IMR-90 (cell line): Measurements from ENCODE around the gene SYNE2.

Experiments used
- BHLHE40 ChIP-seq: fragments of 150-350 bp; IDR thresholded peaks from 2 replicates; pipeline ENCODE4 v1.6.1; 2016; ENCODE audit warnings: mild to moderate bottlenecking, low read depth, low read length
- CEBPB ChIP-seq: IDR thresholded peaks from 2 replicates; pipeline ENCODE4 v1.6.1; 2012; ENCODE audit warnings: low read depth, low read length, improper control_type of control experiment
- CHD1 ChIP-seq: IDR thresholded peaks from 2 replicates; pipeline ENCODE4 v1.6.1; 2012; ENCODE audit warnings: low read depth, low read length, improper control_type of control experiment
- CTCF ChIP-seq: conservative IDR thresholded peaks from 2 replicates; pipeline ENCODE4 v1.5.1; 2012; ENCODE audit warnings: mild to moderate bottlenecking, low read depth, low read length, improper control_type of control experiment
- MAFK ChIP-seq: IDR thresholded peaks from 2 replicates; pipeline ENCODE4 v1.6.1; 2012; ENCODE audit warnings: low read depth, low read length, improper control_type of control experiment
- MXI1 ChIP-seq: IDR thresholded peaks from 2 replicates; pipeline ENCODE4 v1.6.1; 2012; ENCODE audit warnings: low read depth, mild to moderate bottlenecking, low read length, moderate library complexity, borderline replicate concordance
- POLR2A ChIP-seq: IDR thresholded peaks from 2 replicates; pipeline ENCODE4 v1.6.1; 2012; ENCODE audit warnings: mild to moderate bottlenecking, low read depth, low read length
- RAD21 ChIP-seq: IDR thresholded peaks from 2 replicates; pipeline ENCODE4 v1.6.1; 2012; ENCODE audit warnings: low read length, improper control_type of control experiment
- RCOR1 ChIP-seq: IDR thresholded peaks from 2 replicates; pipeline ENCODE4 v1.6.1; 2012; ENCODE audit warnings: mild to moderate bottlenecking, low read length, improper control_type of control experiment; ENCODE audit not compliant: insufficient replicate concordance
- RFX5 ChIP-seq: IDR thresholded peaks from 2 replicates; pipeline ENCODE4 v1.8.0; 2012; ENCODE audit warnings: low read depth, mild to moderate bottlenecking, low read length, moderate library complexity
- SMC3 ChIP-seq: fragments of 150-350 bp; IDR thresholded peaks from 2 replicates; pipeline ENCODE4 v1.6.1; 2016; ENCODE audit warnings: low read depth, mild to moderate bottlenecking, antibody characterized with exemption, low read length, moderate library complexity

GRCh38 chr14:63862163-63862562 is 9.4 kb downstream of the SYNE2 start:
- TF ChIP-seq CTCF (no peak), RFX5 (no peak), POLR2A (no peak), RCOR1 (no peak), RAD21 (no peak), SMC3 (no peak), CEBPB (no peak), MAFK (no peak), CHD1 (no peak), BHLHE40 (no peak), MXI1 (no peak)
